GM12892 (cell line): Measurements from ENCODE around the gene C20orf204.

ENCODE experiments used
- POLR2A ChIP-seq: IDR thresholded peaks from 2 replicates; pipeline ENCODE4 v1.6.1; 2011; ENCODE audit warnings: low read depth, low read length, control low read depth
- POLR2AphosphoS5 ChIP-seq: IDR thresholded peaks from 2 replicates; pipeline ENCODE4 v1.6.1; 2011; ENCODE audit warnings: low read depth, low read length, control low read depth
- TAF1 ChIP-seq: IDR thresholded peaks from 2 replicates; pipeline ENCODE4 v1.6.1; 2011; ENCODE audit warnings: low read depth, mild to moderate bottlenecking, control low read depth, low read length, borderline replicate concordance

- TF ChIP-seq POLR2AphosphoS5, result no peak
- no peak for TF ChIP-seq POLR2A
- no peak for TF ChIP-seq TAF1
Observed at GRCh38 chr20:64027981-64028685, 7.8 kb upstream of the C20orf204 start.
